Psoas muscle (tissue), 8 donors: ENCODE results near the gene NCOA7. TPM values are rescaled to one million over a fixed set of nuclear protein-coding genes. Genes with fewer than 3 reads are reported as not detected.
"Not testable (repeated sequence)": the region's sequence is repeated elsewhere in the genome, so short reads cannot be mapped to it uniquely, and the experiment has no call there.

ENCODE experiments used
- ATAC-seq, 4 donors: fragments of 200-7000 bp; cut with Tn5 transposase; one replicate each; pipeline ENCODE4 v1.9.1; 2020; ENCODE audit warnings: moderate library complexity in 3 of 4, mild to moderate bottlenecking in 2 of 4
- DNase-seq, 2 donors: peaks; one replicate each; pipeline ENCODE4 v3.0.0-alpha.2; 2020
- H3K27ac ChIP-seq: fragments of 200-600 bp; one replicate; pipeline ENCODE4 v1.8.0; 2022
- H3K27me3 ChIP-seq, 3 donors: fragments of 200-600 bp in 1 of 3; one replicate each; pipeline versions ENCODE4 v1.6.1 to v1.8.0; 2013 to 2022; ENCODE audit warnings: low read length in 2 of 3, mild to moderate bottlenecking in 2 of 3, moderate library complexity in 1 of 3; ENCODE audit not compliant: insufficient read depth in 3 of 3
- H3K36me3 ChIP-seq, 2 donors: fragments of 200-600 bp in 1 of 2; one replicate each; pipeline versions ENCODE4 v1.6.1 to v1.8.0; 2013 to 2022; ENCODE audit warnings: low read depth in 1 of 2, mild to moderate bottlenecking in 1 of 2, moderate library complexity in 1 of 2; ENCODE audit not compliant: insufficient read depth in 1 of 2
- H3K4me1 ChIP-seq: fragments of 200-600 bp; one replicate; pipeline ENCODE4 v1.8.0; 2022
- H3K4me3 ChIP-seq: fragments of 200-600 bp; one replicate; pipeline ENCODE4 v1.8.0; 2022; ENCODE audit warnings: mild to moderate bottlenecking
- H3K9me3 ChIP-seq: fragments of 200-600 bp; one replicate; pipeline ENCODE4 v1.8.0; 2022
- WGBS, 3 donors: extraction: QIAGEN DNeasy Blood & Tissue Kit; methylation state at CpG; one replicate each; pipeline versions ENCODE4 v1.1.6 to v1.1.7; 2013; 5-methylcytosine and 5-hydroxymethylcytosine counted together
- intact Hi-C, 2 donors: fragments of 100-400 bp; cut with DNase I; formaldehyde crosslinking; loops; one replicate each; pipeline versions ENCODE4 v1.11.0 to v1.14.2; 2022
- polyA plus RNA-seq, 3 donors: library from polyadenylated mRNA; stranded (reverse); fragments of 200-250 nt; gene quantifications; one replicate each; pipeline ENCODE4 v1.2.3, GENCODE V29; 2013
- total RNA-seq, 4 donors: library from RNA; stranded (reverse); fragmentation: NEBNext Ultra II Directional in 2 of 4; extraction: Animal tissue kit (Norgen Biotek cat#: 25700) in 2 of 4; gene quantifications; one replicate each; pipeline versions ENCODE4 v1.2.1 to v1.2.4, GENCODE V29; 2021 to 2023
- TF ChIP-seq, protein P1 (sequence below): fragments of 200-600 bp; IDR thresholded peaks from one replicate; pipeline ENCODE4 v1.8.0; 2022; ENCODE audit warnings: antibody characterized with exemption
- donor health status: healthy with polysubstance abuse.
- donor health status: DM: no; HTN: no; CAD: no; lungs with moderate emphysema.
- donor health status: Bipolar disorder and iron deficiency.
- donor health status: healthy.
- donor health status: DM: yes; HTN: yes; CAD: no.
- donor health status: DM: no; HTN: no; CAD: no.
- donor health status: DM: no; HTN: no; CAD: no.
- donor health status: DM: yes; HTN: yes; CAD: no.

NCOA7 gene
- total and polyA plus RNA-seq, 7 donors: 3.1 to 22.5 (median 8.2) TPM

DNA sequence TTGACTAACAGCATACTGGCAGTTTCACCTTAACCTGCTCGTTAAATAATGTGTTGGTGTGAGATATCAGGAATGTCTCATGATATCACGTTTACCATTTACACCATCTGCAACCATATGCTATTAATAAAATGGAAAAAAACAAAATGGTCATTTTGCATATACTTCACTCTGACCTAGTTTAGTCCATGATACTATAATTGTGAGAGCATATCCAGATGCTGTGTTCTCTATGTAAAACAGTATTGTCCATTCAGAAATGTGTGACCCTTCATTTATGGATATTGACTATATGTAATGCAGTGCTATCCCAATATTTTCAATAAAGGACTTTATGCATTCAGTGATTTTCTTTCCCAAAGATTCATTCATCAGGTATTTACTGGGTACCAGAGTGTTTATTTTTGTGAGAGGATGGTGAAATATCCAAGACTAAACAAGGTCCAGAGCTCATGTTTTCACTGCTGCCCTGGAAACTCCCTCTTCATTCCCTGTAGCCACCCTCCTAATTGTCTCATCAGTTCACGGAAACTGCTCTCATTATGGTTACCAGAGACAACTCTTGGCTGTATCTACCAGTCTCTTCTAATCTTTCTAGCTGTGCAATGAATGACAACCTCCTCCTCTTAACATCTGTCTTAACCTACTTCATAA, 140.1 kb downstream of the NCOA7 start:
- TF ChIP-seq, protein P1, sequence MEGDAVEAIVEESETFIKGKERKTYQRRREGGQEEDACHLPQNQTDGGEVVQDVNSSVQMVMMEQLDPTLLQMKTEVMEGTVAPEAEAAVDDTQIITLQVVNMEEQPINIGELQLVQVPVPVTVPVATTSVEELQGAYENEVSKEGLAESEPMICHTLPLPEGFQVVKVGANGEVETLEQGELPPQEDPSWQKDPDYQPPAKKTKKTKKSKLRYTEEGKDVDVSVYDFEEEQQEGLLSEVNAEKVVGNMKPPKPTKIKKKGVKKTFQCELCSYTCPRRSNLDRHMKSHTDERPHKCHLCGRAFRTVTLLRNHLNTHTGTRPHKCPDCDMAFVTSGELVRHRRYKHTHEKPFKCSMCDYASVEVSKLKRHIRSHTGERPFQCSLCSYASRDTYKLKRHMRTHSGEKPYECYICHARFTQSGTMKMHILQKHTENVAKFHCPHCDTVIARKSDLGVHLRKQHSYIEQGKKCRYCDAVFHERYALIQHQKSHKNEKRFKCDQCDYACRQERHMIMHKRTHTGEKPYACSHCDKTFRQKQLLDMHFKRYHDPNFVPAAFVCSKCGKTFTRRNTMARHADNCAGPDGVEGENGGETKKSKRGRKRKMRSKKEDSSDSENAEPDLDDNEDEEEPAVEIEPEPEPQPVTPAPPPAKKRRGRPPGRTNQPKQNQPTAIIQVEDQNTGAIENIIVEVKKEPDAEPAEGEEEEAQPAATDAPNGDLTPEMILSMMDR: no peak
- Histone ChIP-seq H3K4me3 (no peak overlapping the region), H3K9me3 (no peaks in the 10 kb centered on the region), H3K27ac (no peak overlapping the region), H3K27me3 (no peaks in the 10 kb centered on the region), H3K36me3 (peaks cover 0 to 24% of the 10 kb centered on the region in 2 donors), H3K4me1 (no peaks in the 10 kb centered on the region)
- ATAC-seq: no peak
- 68 to 76% (median 69%) methylated on average over 3 of the region's 3 CpGs for WGBS, 3 donors
- DNase-seq: no peak
- intact Hi-C loops: no loop called here

DNA sequence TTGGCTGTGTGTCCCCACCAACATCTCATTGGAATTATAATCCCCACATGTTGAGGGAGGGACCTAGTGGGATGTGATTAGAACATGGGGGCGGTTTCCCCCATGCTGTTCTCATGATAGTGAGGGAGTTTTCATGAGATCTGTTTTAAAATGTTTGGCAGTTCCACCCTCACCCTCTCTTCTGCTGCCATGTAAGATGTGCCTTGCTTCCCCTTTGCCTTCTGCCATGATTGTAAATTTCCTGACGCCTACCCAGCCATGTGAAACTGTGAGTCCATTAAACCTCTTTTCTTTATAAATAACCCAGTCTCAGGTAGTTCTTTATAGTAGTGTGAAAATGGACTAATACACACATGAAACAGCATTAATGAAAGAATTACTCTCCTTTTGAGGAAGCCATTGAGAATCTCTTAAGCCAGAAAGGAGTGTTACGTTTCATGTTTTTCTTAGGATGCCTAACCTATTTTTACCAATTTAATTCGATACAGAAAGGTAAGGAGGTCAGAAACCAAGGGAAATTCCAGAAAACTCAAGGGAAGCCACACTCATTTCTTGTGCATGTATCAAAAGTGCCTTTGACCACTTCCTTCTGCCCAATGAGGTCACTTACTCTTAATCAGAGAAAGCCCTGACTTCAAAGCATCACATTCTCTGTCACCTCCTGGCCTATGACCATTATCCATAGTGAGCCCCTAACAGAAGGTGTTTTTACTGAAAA, 141.1 kb downstream of the NCOA7 start:
- Histone ChIP-seq H3K27ac (no peak overlapping the region), H3K27me3 (no peaks in the 10 kb centered on the region), H3K9me3 (no peaks in the 10 kb centered on the region), H3K36me3 (peaks cover 0 to 24% of the 10 kb centered on the region in 2 donors), H3K4me1 (no peaks in the 10 kb centered on the region), H3K4me3 (no peak overlapping the region)
- intact Hi-C loops: no loop called here
- no peak for DNase-seq
- 82 to 89% (median 85%) methylated on average over 4 of the region's 4 CpGs for WGBS, 3 donors
- ATAC-seq: no peak
- TF ChIP-seq, protein P1: no peak

DNA sequence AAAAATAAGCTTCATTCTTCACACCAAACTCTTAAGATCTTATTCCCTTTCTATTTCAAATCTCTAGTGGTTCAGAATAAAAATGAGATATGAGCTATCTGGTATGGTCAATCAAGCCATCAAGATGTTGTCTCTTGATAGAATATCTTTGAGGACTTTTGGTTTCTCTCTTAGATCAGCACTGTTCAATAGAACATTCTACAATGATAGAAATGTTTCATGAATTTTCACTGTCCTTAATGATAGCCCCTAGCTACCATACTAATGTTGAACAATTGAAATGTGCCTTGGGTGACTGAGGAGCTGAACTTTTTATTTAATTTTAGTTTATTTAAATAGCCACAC, 141.7 kb downstream of the NCOA7 start:
- intact Hi-C loops: no loop called here
- H3K9me3 ChIP-seq: no peaks in the 10 kb centered on the region
- no peaks in the 10 kb centered on the region for H3K27me3 ChIP-seq
- TF ChIP-seq, protein P1: no peak
- peaks cover 0 to 22% of the 10 kb centered on the region in 2 donors for H3K36me3 ChIP-seq
- ATAC-seq: no peak
- no peak overlapping the region for H3K4me3 ChIP-seq
- DNase-seq: no peak
- H3K4me1 ChIP-seq: no peaks in the 10 kb centered on the region
- H3K27ac ChIP-seq: no peak overlapping the region

DNA sequence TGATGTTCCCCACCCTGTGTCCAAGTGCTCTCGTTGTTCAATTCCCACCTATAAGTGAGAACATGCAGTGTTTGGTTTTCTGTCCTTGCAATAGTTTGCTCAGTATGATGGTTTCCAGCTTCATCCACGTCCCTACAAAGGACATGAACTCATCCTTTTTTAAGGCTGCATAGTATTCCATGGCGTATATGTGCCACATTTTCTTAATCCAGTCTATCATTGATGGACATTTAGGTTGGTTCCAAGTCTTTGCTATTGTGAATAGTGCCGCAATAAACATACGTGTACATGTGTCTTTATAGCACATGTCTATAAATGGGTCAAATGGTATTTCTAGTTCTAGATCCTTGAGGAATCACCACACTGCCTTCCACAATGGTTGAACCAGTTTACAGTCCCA, 144.8 kb downstream of the NCOA7 start:
- H3K27ac ChIP-seq, H3K4me1 ChIP-seq, DNase-seq, intact Hi-C loops, ATAC-seq, H3K4me3 ChIP-seq, H3K27me3 ChIP-seq, H3K36me3 ChIP-seq, H3K9me3 ChIP-seq: not testable (repeated sequence)
- 80 to 86% (median 84%) methylated on average over 5 of the region's 5 CpGs for WGBS, 3 donors

DNA sequence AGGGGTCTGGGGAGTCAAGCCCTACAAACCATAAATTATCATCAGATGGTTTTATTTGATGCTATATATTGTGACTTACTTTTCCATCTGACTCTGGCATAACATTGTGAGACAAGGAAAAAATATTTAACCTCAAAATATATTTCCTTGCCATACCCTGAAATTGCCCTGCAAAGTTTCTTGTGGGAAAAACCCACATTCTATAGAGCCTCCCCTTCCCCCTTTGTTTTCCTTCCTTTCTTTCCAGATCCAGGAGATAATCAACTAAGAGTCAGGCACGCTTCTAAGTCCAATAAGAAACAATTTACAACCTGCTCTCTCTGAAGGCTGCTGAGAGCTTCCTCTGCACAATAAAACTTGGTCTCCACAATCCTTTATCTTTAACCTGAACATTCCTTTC, 148.3 kb downstream of the NCOA7 start:
- Histone ChIP-seq H3K4me1 (no peaks in the 10 kb centered on the region), H3K4me3 (no peak overlapping the region), H3K27me3 (no peaks in the 10 kb centered on the region), H3K36me3 (no peaks in the 10 kb centered on the region), H3K27ac (no peak overlapping the region), H3K9me3 (no peaks in the 10 kb centered on the region)
- TF ChIP-seq, protein P1: no peak
- intact Hi-C loops: no loop called here
- no peak for DNase-seq
- ATAC-seq: no peak
- WGBS, 3 donors: 21 to 43% (median 33%) methylated on average over 1 of the region's 1 CpG
